ENCODE data around the gene COL26A1.

DNA sequence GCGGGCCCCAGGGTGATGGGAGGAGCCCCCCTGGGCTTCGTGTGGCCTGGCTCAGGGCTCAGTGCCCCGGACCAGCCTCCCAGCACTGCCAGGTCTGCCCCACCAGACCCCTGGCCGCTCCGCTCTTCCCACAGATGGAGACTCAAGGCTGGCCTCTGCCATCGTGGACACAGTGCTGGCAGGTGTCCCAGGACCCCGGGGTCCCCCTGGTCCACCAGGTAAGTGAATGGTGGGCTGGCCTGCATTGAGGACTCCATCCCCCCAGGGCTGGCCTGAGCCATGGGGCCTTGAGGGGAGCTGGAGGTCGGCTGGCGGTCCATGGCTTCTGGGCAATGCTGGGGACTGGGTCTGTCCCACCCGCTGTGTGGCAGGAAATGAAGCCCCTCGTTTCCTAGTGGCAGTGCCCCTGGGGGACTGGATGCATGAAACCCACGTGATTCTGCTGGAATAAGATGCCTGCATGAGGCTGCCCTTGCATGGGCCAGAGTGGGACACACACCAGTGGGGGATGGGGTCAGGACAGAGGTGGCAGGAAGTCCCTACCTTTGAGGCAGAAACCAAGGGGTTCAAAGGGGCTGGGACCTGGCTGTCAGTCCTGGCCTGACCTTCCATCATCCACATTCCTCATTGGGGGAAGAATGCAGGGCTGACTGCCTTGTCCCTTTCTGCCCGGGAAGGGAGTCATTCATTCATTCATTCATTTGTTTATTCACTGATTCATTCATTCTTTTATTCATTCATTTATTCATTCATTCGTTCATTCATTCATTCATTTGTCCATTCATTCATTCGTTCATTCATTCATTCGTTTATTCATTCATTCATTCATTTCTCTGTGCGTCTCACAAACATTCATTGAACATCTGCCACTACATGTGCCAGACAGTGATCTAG, 184.6 kb downstream of the COL26A1 start:
- TF ChIP-seq, protein P1, sequence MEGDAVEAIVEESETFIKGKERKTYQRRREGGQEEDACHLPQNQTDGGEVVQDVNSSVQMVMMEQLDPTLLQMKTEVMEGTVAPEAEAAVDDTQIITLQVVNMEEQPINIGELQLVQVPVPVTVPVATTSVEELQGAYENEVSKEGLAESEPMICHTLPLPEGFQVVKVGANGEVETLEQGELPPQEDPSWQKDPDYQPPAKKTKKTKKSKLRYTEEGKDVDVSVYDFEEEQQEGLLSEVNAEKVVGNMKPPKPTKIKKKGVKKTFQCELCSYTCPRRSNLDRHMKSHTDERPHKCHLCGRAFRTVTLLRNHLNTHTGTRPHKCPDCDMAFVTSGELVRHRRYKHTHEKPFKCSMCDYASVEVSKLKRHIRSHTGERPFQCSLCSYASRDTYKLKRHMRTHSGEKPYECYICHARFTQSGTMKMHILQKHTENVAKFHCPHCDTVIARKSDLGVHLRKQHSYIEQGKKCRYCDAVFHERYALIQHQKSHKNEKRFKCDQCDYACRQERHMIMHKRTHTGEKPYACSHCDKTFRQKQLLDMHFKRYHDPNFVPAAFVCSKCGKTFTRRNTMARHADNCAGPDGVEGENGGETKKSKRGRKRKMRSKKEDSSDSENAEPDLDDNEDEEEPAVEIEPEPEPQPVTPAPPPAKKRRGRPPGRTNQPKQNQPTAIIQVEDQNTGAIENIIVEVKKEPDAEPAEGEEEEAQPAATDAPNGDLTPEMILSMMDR (IDR thresholded peaks at IDR 0.05): no peak
- no peak for TF ChIP-seq POLR2A (IDR thresholded peaks at IDR 0.05)
- TF ChIP-seq POLR2AphosphoS5 (IDR thresholded peaks at IDR 0.05): no peak

Measured in transverse colon (tissue), 4 donors.